Stimulated activated naive CD4-positive, alpha-beta T cell treated with Interleukin-2 at 50 U/mL for 16 hours (primary cell): ENCODE data around the gene SLC2A10.
"Not testable (repeated sequence)": the region's sequence is repeated elsewhere in the genome, so short reads cannot be mapped to it uniquely, and the experiment has no call there.

Experiments
- DNase-seq: peaks from one replicate; lab custom pipeline; 2025; lab: John Stamatoyannopoulos, UW

The SLC2A10 gene

GRCh38 chr20:46709459-46710152, at the start of gene SLC2A10:
Gene SLC2A10, plus strand, starts transcription at chr20:46709649. Its CDS starts 88 bp downstream, at chr20:46709737.
- no peak for DNase-seq

GRCh38 chr20:46660487-46660886, 49.0 kb upstream of the SLC2A10 start:
- DNase-seq: no peak

GRCh38 chr20:46661659-46662058, 47.8 kb upstream of the SLC2A10 start:
- DNase-seq: no peak

- DNase-seq: no peak
These were observed 45.9 kb upstream of the SLC2A10 start for GRCh38 chr20:46663531-46663930.

GRCh38 chr20:46665602-46666001, 43.8 kb upstream of the SLC2A10 start:
- no peak for DNase-seq

- no peak for DNase-seq
These were observed 43.1 kb upstream of the SLC2A10 start for GRCh38 chr20:46666306-46666705.

- DNase-seq: no peak
These were observed 42.5 kb upstream of the SLC2A10 start for GRCh38 chr20:46666818-46667515.

GRCh38 chr20:46670228-46670584, 39.2 kb upstream of the SLC2A10 start:
- DNase-seq: no peak

GRCh38 chr20:46670585-46671584, 38.6 kb upstream of the SLC2A10 start:
- DNase-seq: no peak

- no peak for DNase-seq
These were observed 37.4 kb upstream of the SLC2A10 start for GRCh38 chr20:46671866-46672542.

GRCh38 chr20:46672543-46673148, 36.8 kb upstream of the SLC2A10 start:
- DNase-seq: no peak

GRCh38 chr20:46673394-46674252, 35.8 kb upstream of the SLC2A10 start:
- no peak for DNase-seq

GRCh38 chr20:46674253-46675083, 35.0 kb upstream of the SLC2A10 start:
- no peak for DNase-seq

GRCh38 chr20:46676649-46677316, 32.7 kb upstream of the SLC2A10 start:
- DNase-seq: not testable (repeated sequence)

GRCh38 chr20:46677608-46678007, 31.8 kb upstream of the SLC2A10 start:
- no peak for DNase-seq

- DNase-seq: no peak
These were observed 30.9 kb upstream of the SLC2A10 start for GRCh38 chr20:46678516-46678915.

GRCh38 chr20:46680684-46681031, 28.8 kb upstream of the SLC2A10 start:
- no peak for DNase-seq

GRCh38 chr20:46681032-46681854, 28.2 kb upstream of the SLC2A10 start:
- peak; percentile 41 for DNase-seq
